Measurements from ENCODE around the gene BTRC.

The BTRC gene

GRCh38 chr10:101485681-101486554, 132.0 kb downstream of the BTRC start:
- DNase-seq (ENCODE audit: low spot score) = peak; percentile 18

GRCh38 chr10:101487399-101487798, 133.4 kb downstream of the BTRC start:
- no peak for DNase-seq (ENCODE audit: low spot score)

GRCh38 chr10:101489355-101489754, 135.4 kb downstream of the BTRC start:
- peak; percentile 23 for DNase-seq (ENCODE audit: low spot score)

- no peak for DNase-seq (ENCODE audit: low spot score)
Observed at GRCh38 chr10:101490026-101490425, 136.1 kb downstream of the BTRC start.

- no peak for DNase-seq (ENCODE audit: low spot score)
Observed at GRCh38 chr10:101492205-101492604, 138.2 kb downstream of the BTRC start.

GRCh38 chr10:101492814-101493213, 138.8 kb downstream of the BTRC start:
- DNase-seq (ENCODE audit: low spot score) = no peak

GRCh38 chr10:101493249-101493648, 139.3 kb downstream of the BTRC start:
- DNase-seq (ENCODE audit: low spot score) = no peak

- peak; percentile 52 for DNase-seq (ENCODE audit: low spot score)
Observed at GRCh38 chr10:101493782-101494281, 139.9 kb downstream of the BTRC start.

GRCh38 chr10:101494650-101495049, 140.7 kb downstream of the BTRC start:
- DNase-seq (ENCODE audit: low spot score) = no peak

GRCh38 chr10:101495324-101495925, 141.5 kb downstream of the BTRC start:
- DNase-seq (ENCODE audit: low spot score) = no peak

- no peak for DNase-seq (ENCODE audit: low spot score)
Observed at GRCh38 chr10:101504438-101504837, 150.5 kb downstream of the BTRC start.

- no peak for DNase-seq (ENCODE audit: low spot score)
Observed at GRCh38 chr10:101506829-101507661, 153.1 kb downstream of the BTRC start.

GRCh38 chr10:101507828-101508227, 153.9 kb downstream of the BTRC start:
- no peak for DNase-seq (ENCODE audit: low spot score)

- no peak for DNase-seq (ENCODE audit: low spot score)
Observed at GRCh38 chr10:101511938-101512337, 158.0 kb downstream of the BTRC start.

- DNase-seq (ENCODE audit: low spot score) = no peak
Observed at GRCh38 chr10:101512738-101513137, 158.8 kb downstream of the BTRC start.

- DNase-seq (ENCODE audit: low spot score) = no peak
Observed at GRCh38 chr10:101513733-101514132, 159.8 kb downstream of the BTRC start.

GRCh38 chr10:101525848-101526247, 171.9 kb downstream of the BTRC start:
- DNase-seq (ENCODE audit: low spot score) = no peak

- DNase-seq (ENCODE audit: low spot score) = no peak
Observed at GRCh38 chr10:101529207-101529606, 175.2 kb downstream of the BTRC start.

GRCh38 chr10:101529725-101530553, 176.0 kb downstream of the BTRC start:
- DNase-seq (ENCODE audit: low spot score) = no peak

- DNase-seq (ENCODE audit: low spot score) = no peak
Observed at GRCh38 chr10:101535949-101536348, 182.0 kb downstream of the BTRC start.

GRCh38 chr10:101536800-101537199, 182.8 kb downstream of the BTRC start:
- DNase-seq (ENCODE audit: low spot score) = peak; percentile 34

GRCh38 chr10:101538446-101538845, 184.5 kb downstream of the BTRC start:
- no peak for DNase-seq (ENCODE audit: low spot score)

All from HuH-7 (cell line).